Measurements from ENCODE around the gene SLC7A14. TPM values are rescaled to one million over a fixed set of nuclear protein-coding genes. Genes with fewer than 3 reads are reported as not detected.

The SLC7A14 gene
- total and polyA plus RNA-seq, 10 of the 15 experiments (the other 5 are each of a cell fraction or from before 2014, with no cell fraction given) = not detected

DNA sequence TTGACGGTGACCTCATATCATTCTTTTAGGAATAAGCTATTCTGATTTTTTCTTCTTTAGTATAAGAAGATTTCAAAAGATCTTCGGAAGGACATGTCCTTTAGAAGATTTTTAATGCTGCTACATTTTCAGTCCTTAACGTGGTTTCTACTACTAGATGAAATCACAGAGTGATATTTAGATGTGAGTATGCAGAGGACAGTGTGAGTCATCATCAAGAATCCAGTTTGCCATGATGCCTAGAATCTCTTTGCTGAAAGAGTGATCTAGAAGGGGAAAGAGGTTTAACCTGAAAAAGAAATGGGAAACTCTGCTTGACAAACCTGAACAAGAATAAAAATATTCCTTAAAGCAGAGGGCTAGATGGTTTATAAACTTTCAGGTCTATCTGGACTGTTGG lies 43.2 kb downstream of the SLC7A14 start:
- DNase-seq (ENCODE audit: low read depth, low spot score) = no peak
- no peak for ATAC-seq
- intact Hi-C loops (cut with micrococcal nuclease; ENCODE audit: unreplicated experiment) = no loop called here
- SMC1A ChIA-PET (ENCODE audit: uncharacterized antibody, unreplicated experiment) = no interaction called here
- H3K9me3 ChIP-seq (replicated peaks; ENCODE audit: control insufficient read depth, insufficient read depth, low read length) = no peaks in the 10 kb centered on the region
- TF ChIP-seq, protein P1, sequence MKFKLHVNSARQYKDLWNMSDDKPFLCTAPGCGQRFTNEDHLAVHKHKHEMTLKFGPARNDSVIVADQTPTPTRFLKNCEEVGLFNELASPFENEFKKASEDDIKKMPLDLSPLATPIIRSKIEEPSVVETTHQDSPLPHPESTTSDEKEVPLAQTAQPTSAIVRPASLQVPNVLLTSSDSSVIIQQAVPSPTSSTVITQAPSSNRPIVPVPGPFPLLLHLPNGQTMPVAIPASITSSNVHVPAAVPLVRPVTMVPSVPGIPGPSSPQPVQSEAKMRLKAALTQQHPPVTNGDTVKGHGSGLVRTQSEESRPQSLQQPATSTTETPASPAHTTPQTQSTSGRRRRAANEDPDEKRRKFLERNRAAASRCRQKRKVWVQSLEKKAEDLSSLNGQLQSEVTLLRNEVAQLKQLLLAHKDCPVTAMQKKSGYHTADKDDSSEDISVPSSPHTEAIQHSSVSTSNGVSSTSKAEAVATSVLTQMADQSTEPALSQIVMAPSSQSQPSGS (IDR thresholded peaks at IDR 0.05; ENCODE audit: low read length) = no peak
- no peak for TF ChIP-seq NBN (IDR thresholded peaks at IDR 0.05)
- TF ChIP-seq CHD2 (IDR thresholded peaks at IDR 0.05; ENCODE audit: borderline replicate concordance, low read depth, low read length) = no peak
- no peak for TF ChIP-seq EP300 (IDR thresholded peaks at IDR 0.05; ENCODE audit: borderline replicate concordance in 1 of 2, control insufficient read depth in 1 of 2, low read depth in 2 of 2, low read length in 2 of 2)
- TF ChIP-seq NFIC (IDR thresholded peaks at IDR 0.05; ENCODE audit: low read depth, low read length) = no peak
- no peak for TF ChIP-seq JUNB (IDR thresholded peaks at IDR 0.05)
- no peak for TF ChIP-seq MEF2B (IDR thresholded peaks at IDR 0.05; ENCODE audit: partially characterized antibody, poor library complexity, severe bottlenecking)
- TF ChIP-seq YBX1 (IDR thresholded peaks at IDR 0.05) = no peak
- TF ChIP-seq, protein P2, sequence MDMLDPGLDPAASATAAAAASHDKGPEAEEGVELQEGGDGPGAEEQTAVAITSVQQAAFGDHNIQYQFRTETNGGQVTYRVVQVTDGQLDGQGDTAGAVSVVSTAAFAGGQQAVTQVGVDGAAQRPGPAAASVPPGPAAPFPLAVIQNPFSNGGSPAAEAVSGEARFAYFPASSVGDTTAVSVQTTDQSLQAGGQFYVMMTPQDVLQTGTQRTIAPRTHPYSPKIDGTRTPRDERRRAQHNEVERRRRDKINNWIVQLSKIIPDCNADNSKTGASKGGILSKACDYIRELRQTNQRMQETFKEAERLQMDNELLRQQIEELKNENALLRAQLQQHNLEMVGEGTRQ (IDR thresholded peaks at IDR 0.05; ENCODE audit: borderline replicate concordance, low read depth, low read length) = no peak
- no peak for TF ChIP-seq ATF7 (IDR thresholded peaks at IDR 0.05; ENCODE audit: low read depth)
- no peak for FAIRE-seq
- WGBS (ENCODE audit: insufficient coverage, insufficient replicate concordance, low lambda C conversion rate, missing lambda C conversion rate) = 33% methylated on average over 3 of the region's 3 CpGs
- H3K79me2 ChIP-seq (ENCODE audit: control insufficient read depth, insufficient read depth, low read length) = no peaks in the 10 kb centered on the region
- no peak overlapping the region for H3K9ac ChIP-seq (ENCODE audit: control insufficient read depth, insufficient read depth, low read length)
- no TSS peak for BruUV-seq (replicated peaks)
- in situ Hi-C loops (cut with MboI) = no loop called here
- no peaks in the 10 kb centered on the region for H3K4me1 ChIP-seq (ENCODE audit: control insufficient read depth, insufficient read depth, low read length)
- H3K27me3 ChIP-seq (replicated peaks in 1 of 2; ENCODE audit: control insufficient read depth in 2 of 2, insufficient read depth in 2 of 2, low read length in 1 of 2) = 0 out of 4 replicates have a peak, but pooled peaks cover 0 to 3% of the 10 kb centered on the region in 2 experiments
- no peak overlapping the region for H3K4me3 ChIP-seq
- H3K27ac ChIP-seq (ENCODE audit: control insufficient read depth, insufficient read depth) = no peak overlapping the region
- CTCF ChIA-PET = no interaction called here
- H3K4me2 ChIP-seq (ENCODE audit: control insufficient read depth, insufficient read depth) = no peak overlapping the region
- POLR2A ChIA-PET = interaction anchor here (0.6 kb wide), 1 partner anchor 266 kb away, joined by 3 read pairs; no protein-coding TSS in a partner anchor
- no peaks in the 10 kb centered on the region; the same call in 1 of the 2 replicates for H4K20me1 ChIP-seq (ENCODE audit: control insufficient read depth, insufficient read depth)
- H2AFZ ChIP-seq (ENCODE audit: control insufficient read depth, low read depth, low read length) = no peak overlapping the region
- RAD21 ChIA-PET (ENCODE audit: unreplicated experiment) = no interaction called here
- H3K36me3 ChIP-seq (ENCODE audit: control insufficient read depth in 2 of 2, insufficient read depth in 2 of 2, low read length in 1 of 2) = no peaks in the 10 kb centered on the region
